HG03064 (cell line): ENCODE results near the gene MYCBP2.
"Not testable (repeated sequence)": the region's sequence is repeated elsewhere in the genome, so short reads cannot be mapped to it uniquely, and the experiment has no call there.

ENCODE experiments used
- ATAC-seq: cut with Tn5 transposase; IDR thresholded peaks from one replicate; pipeline ENCODE4 v1.9.1; 2021; ENCODE audit warnings: low read depth; ENCODE audit not compliant: unreplicated experiment

Gene MYCBP2

GRCh38 chr13:77038907-77039480, 287.9 kb downstream of the MYCBP2 start:
- no peak for ATAC-seq

- ATAC-seq = no peak
These were observed 290.6 kb downstream of the MYCBP2 start for GRCh38 chr13:77036279-77036678.

- no peak for ATAC-seq
These were observed 292.0 kb downstream of the MYCBP2 start for GRCh38 chr13:77034881-77035280.

DNA sequence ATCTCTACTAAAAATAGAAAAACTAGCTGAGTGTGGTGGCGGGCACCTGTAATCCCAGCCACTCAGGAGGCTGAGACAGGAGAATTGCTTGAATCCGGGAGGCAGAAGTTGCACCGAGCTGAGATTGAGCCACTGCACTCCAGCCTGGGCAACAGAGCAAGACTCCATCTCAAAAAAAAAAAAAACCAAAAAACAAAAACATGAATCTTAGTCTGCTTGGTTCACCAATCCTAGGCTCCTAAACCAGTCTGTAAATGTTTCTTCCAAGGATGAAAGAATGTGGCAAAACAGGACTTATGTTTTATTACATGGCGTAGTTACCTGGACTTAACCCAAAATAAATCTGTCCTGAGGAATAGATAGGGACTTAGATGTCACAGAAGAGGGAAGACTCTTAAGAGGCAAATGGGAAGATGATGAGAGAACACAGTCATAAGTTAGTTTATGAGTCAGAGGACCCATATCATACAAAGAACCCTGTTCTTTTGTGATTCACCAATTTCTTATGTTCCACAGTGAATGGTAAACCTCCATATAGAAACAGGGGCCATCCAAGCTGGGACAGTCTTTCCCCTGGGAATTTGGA, 293.1 kb downstream of the MYCBP2 start:
- ATAC-seq = no peak

DNA sequence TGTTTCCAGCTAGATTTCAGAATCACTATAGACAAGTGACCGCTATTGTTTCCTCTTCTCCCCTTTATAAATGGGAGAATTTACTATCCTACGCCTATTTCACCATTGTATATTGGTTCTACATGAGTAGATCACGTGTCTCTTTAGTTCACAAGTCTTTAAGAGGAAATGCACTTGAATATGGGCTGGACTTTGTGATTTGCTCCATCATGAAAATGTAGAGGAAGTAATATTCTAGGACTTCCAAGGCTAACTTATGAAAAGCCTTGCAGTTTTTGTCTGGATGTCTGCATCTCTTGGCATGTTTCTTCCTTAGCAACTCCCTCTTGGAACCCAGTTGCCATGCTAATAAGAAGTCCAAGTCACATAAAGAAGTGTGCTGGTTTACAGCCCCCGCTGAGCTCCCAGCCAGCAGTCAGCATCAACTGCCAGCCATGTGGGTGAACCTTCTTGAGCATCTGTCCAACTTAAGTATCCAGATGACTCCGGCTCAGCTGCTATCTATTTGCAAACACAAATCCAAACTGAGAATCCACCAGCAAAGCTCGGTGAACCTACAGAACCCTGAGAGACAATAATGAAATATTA, 295.1 kb downstream of the MYCBP2 start:
- ATAC-seq = no peak

- no peak for ATAC-seq
These were observed 297.5 kb downstream of the MYCBP2 start for GRCh38 chr13:77029436-77029835.

DNA sequence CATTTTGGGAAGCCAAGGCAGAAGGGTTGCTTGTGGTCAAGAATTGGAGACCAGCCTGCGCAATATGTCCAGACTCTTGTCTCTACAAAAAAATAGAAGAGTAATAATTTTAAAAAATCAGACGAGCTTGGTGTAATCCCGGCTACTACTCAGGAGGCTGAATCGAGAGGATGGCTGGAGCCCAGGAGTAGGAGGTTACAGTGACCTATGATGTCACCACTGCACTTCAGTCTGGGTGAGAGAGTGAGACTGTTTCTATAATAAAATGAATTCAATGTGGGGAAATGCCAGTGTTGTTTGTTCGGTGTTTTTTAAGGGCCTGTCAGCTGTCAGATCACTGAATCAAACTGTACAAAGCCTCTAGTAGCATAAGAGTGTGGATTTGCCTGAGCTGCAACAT, 298.7 kb downstream of the MYCBP2 start:
- ATAC-seq = no peak

DNA sequence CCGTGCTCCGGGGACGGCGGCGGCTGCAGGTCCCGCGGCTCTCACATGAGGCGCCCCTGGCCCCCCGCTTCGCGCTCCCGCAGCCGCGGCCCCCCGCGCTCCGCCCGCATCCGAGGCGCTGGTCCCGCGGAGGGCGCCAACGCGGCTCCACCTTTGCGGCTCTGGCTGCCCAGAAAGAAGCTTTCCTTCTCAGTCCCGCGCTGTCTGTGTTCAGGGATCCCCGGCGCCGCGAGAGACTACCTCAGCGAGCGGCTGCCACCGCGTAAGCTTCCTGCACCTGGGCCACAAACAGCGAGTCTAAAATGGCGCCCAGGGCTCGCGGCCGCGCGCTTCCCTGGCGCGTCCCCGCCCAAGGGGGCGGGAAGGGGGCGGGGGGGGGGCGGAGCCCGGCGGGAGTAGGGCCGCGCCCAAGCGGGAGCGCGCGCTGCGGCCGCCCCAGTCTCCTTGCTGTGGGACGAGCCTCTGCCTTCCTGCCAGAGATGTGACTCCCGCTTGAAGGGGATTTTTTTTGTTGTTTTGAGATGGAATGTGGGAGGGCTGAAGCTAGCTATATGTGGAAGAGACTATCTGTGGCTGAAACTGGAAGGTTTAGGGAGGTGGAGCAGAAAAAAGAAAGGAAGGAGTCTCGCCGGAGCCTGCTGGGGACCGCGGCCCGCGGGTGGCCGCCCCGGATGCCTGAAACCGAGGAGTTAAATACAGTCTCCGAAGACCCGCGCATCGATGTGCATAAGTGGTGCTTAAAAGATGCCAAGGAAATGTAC, 299.9 kb downstream of the MYCBP2 start, which contains the start of gene FBXL3:
Gene FBXL3 (minus strand): TSS at position 299 of the 761 bp plus-strand sequence. CDS start 5,299 bp downstream, outside the sequence.
- peak; percentile 59 for ATAC-seq

- peak; percentile 53 for ATAC-seq
These were observed 300.5 kb downstream of the MYCBP2 start for GRCh38 chr13:77026255-77026860.

DNA sequence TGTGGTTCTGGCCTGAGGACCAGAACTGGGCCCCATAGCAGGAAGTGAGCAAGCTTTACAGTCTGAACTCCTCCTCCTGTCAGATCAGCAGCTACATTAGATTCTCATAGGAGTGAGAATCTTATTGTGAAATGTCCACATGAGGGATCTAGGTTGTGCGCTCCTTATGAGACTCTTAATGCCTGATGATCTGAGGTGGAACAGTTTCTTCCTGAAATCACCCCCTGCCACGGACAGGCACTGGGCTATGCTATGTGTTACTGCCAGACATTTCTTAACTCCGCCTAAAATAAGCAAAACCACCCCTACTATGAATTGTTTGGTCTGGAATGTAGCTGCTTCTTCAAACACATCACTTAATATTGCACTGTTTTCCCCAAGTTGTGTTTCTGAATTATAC, 304.6 kb downstream of the MYCBP2 start:
- ATAC-seq = no peak

DNA sequence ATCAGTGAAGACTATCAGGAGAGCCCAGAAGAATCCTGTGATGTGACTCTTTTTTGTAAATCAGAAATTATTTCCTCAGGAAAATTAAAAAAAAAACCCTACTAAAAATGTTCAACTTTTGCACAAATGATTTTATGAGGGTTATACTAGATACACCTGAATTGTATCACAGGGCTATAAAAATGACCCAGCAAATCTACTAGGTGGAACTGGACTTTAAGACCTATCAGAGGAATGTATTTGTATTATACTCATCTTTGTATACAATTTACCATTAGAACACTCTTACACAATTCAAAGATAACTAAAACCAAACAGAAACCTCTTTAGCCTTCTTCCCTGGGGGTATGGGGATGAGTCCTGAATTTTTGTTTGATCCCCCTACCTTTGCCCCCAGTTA, 307.1 kb downstream of the MYCBP2 start:
- ATAC-seq = no peak

DNA sequence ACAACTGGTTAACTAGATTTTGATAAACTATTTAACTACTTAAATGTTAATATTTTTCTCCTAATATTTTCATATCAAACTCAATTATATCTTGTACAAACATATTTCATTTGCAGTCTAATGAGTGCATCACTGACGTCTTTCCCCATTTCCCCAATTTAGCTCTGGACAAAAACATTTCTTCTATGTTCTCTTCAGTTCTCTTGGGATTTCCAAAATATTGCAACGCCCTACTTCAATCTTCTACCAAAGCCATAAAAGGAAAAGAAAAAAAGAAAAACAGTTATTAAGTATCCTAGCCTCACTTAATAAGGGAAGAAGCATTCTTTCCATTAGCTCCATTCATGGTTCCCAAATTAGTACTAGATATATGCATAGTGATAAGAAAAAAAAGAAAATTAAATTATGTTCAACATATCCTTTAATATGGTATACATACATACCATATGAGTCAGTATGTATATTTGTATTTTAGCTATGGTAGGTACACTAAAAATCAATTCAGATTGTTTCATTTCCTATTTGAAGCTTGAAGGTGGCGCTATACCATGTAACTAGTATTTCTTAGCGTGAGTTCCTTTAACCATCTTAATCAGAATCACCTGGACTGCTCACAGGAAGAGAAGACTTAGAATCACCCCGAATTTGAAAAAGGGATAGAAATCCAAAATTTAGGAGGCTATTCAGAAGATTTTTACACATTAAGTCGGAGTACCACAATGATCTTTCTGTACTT, 309.8 kb downstream of the MYCBP2 start:
- no peak for ATAC-seq

- no peak for ATAC-seq
These were observed 310.6 kb downstream of the MYCBP2 start for GRCh38 chr13:77016251-77016812.

DNA sequence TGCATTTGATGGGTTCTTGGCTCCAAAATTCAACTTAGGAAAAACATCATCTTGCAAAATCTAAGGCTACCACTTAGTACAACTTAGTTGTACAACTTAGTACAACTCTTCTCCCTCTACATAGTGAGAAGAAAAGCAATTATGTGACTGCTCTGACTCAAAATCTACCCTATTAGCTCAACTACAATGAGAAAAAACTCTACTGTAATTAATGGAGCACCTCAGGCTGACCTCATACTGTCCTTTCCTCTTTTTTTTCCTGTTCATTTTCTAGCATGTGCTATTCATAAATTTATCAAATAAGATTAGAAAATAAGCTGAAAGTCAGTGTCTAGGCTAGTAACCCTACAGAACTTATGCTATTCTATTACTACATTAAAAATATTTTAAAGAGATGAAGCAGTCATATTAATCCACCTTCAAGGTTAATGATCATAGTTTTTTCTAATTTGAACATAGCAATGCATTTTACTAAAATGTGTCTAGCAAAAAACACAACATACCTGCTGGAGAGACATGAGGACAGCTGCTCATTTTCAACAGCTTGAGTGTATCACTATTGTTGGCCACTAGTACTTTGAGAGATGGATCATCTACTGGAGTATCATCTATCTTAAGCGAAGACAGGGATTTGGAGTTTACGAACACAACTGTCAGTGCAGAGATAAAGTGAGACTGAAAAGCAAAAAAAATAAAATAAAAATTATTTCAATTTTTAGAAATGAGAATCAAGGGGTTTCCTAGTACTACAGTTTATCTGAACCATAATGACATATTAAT, 311.8 kb downstream of the MYCBP2 start:
- ATAC-seq = no peak

GRCh38 chr13:77013853-77014542, 312.9 kb downstream of the MYCBP2 start:
- ATAC-seq = no peak

GRCh38 chr13:77009719-77010118, 317.2 kb downstream of the MYCBP2 start:
- ATAC-seq = not testable (repeated sequence)

DNA sequence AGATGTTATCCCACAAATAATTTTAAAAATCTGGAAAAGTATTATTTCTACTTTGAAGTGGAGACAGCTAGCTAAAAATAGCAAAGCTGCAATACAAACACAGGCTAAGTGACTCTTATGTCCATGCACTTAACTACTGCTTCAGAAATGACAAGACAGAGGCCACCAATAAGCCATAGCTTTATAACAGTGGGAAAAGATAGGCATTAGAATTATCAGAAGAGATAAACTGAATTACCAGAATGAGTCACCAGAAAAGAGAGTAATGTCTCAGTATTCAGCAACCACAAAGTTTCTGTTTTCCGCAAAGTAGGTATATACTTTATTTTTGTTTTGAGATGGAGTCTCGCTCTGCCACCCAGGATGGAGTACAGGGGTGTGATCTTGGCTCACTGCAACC, 317.9 kb downstream of the MYCBP2 start:
- no peak for ATAC-seq

DNA sequence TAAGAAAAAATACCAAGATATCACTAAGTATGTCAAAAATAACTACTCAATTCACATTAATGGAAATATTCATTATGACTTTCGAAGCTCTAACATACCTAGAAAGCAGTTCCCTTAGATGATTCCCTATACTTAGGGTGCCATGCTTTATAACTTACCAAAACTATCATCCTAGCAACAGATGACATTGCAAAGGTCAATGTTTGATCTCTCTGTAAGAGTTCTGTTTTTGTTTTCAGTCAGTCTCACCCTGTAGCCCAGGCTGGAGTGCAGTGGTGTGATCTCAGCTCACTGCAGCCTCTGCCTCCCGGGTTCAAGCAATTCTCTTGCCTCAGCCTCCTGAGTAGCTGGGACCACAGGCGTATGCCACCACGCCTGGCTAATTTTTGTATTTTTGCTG, 318.6 kb downstream of the MYCBP2 start:
- not testable (repeated sequence) for ATAC-seq
